HG03460 (cell line): ENCODE measurements around the gene RPRD1A.
"Not testable (repeated sequence)": the region's sequence is repeated elsewhere in the genome, so short reads cannot be mapped to it uniquely, and the experiment has no call there.

ENCODE experiments used
- ATAC-seq: cut with Tn5 transposase; IDR thresholded peaks from one replicate; pipeline ENCODE4 v1.9.1; 2021; ENCODE audit not compliant: unreplicated experiment

RPRD1A gene

DNA sequence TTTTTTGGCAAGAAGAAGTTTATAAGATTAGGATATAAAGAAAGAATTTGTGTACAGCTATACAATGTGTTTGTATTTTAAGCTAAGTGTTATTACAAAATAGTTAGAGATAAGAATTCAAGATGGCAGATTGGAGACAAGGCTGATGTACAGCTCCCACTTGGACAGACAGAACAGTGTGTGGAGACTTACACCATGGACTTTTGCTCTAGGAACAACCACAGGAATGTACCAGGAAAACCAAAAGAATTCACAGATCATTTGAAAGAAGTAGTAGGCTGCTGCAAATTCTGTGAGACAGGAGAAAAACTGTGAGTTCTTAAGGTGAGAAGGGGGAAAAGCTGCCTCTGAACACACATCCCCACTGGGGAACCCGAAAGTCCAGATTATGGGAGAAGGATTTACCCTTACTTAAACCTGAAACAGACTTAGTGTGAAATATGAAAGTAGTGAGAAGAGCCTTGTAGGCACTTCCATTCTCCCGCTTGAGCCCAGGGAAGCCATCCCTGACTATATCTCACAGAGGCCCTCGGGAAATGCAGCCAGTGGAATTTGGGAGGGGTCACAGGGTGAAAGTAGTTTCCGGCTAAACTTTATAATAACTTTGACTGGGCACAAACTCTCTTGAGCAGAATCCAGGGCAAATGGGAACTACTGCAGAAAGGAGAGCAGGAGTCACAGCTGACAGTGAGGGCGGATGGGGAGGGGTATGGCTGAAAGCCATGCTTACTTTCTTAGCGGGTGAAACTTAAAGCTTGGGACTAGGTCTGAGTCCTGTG, 11.6 kb upstream of the RPRD1A start:
- no peak for ATAC-seq

DNA sequence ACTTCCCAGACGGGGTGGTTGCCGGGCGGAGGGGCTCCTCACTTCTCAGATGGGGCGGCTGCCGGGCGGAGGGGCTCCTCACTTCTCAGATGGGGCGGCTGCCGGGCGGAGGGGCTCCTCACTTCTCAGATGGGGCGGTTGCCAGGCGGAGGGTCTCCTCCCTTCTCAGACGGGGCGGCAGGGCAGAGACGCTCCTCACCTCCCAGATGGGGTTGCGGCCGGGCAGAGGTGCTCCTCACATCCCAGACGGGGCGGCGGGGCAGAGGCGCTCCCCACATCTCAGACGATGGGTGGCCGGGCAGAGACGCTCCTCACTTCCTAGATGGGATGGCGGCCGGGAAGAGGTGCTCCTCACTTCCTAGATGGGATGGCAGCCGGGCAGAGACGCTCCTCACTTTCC, 10.4 kb upstream of the RPRD1A start:
- ATAC-seq = not testable (repeated sequence)

DNA sequence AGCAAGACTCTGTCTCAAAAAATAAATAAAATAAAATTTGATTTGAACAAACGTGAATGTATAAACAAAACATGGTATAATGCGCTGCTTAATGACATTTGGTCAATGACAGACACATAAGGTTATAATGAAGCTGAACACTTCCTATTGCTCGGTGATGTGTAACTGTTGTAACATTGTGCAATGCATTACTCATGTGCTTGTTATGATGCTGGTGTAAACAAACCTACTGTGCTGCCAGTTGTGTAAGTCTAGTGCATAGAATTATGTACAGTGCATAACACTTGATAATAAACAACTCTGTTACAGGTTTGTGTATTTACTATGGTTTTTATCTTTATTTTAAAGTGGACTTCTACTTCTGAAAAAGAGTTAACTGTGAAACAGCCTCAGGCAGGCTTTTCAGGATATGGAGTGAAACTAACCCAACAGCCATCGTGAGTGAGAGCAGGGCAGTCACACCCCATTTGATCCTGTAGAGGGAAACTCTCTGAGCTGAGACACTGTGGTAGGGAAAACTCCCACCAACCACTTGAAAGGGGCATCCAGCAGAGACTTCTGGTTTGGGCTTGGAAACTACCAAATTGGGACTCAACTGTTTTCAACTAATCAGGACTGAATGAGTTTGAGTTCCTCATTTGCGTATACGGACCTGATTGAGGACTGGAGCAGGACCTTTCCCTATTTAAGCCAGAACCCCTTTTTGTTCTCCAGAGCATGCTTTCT, 8.7 kb upstream of the RPRD1A start:
- no peak for ATAC-seq

DNA sequence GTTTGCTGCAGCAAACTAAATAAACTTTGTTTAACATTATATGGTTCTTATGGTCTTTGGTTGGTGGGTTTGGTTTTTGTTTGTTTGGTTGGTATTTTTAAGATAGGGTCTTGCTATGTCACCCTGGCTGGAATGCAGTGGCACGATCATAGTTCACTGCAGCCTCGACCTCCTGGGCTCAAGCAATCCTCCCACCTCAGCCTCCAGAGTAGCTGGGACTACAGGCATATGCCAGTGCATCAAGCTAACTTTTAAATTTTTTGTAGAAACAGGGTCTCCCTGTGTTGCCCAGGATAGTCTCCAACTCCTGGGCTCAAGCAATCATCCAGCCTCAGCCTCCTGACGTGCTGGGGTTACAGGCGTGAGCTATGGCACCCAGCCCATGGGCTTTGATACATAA, 7.1 kb upstream of the RPRD1A start:
- no peak for ATAC-seq

DNA sequence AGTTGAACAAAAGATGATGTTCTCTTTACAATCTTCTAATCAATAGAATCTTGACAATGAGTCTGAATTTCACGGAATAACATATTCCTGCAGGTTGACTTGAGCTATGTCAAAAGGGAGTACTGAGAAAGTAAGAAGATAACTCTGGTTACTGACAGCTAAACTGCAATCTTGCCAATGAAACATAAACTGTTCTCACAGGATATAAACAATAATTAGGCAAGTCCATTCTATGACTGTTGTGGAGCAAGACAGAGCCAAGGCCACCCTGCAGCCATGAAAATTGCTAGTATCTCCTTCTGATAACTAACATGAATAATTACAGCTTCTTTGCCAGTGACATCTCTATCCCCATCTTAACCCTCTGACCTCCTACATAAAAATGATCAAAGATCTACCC, 6.3 kb upstream of the RPRD1A start:
- ATAC-seq = no peak

DNA sequence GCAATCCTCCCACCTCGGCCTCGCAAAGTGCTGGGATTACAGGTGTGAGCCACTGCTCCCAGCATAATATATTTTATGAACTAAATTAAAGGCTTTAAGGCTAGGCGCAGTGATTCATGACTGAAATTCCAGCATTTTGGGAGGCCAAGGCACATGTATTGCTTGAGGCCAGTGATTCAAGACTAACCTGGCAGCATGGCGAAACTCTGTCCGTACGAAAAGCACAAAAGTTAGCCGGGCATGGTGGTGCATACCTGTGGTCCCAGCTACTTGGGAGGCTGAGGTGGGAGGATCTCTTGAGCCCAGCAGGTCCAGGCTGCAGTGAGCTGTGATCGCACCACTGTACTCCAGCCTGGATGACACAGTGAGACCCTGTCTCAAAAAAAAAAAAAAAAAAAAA, 5.0 kb upstream of the RPRD1A start:
- not testable (repeated sequence) for ATAC-seq

DNA sequence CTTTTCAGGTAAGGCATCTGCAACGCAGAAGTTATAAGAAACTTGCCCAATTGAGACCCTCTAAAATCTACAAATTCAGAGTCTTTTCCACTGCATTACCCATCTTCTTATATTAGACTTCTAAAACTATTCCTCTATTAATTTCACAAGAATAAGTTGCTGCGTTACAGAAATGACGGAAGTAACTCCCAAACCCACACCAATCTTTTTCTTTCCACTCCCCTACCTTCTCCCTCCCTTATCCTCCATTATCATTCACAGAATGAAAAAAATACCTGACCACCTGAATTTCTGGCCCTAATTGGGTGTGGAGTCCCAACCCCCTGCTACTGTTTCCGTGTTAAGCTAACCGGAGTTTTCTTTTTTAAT, 689 bp downstream of the RPRD1A start:
- peak; percentile 1 for ATAC-seq

DNA sequence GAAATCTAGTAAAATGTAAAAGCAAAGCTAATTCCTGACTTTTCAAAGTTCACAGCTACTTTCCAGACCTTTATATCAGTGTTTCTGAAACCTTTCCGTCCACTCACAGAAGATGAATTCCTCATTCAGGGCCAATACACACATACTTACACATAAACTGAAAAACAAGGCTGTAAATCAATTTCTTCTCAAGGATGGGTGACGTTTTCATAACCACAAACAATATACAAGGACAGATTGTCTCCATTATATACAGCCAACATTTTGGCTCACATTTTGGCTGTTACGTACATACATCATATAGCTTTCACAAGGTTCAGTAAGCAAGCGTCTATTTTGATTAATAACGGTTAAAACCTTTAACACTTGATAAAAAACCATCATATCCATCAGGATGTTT, 1.4 kb downstream of the RPRD1A start:
- no peak for ATAC-seq

DNA sequence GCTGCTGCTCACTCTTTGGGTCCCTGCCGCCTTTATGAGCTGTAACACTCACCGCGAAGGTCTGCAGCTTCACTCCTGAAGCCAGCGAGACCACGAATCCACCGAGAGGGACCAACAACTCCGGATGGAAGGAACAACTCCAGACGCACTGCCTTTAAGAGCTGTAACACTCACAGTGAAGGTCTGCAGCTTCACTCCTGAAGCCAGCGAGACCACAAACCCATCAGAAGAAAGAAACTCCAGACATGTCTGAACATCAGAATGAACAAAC, 2.6 kb downstream of the RPRD1A start:
- not testable (repeated sequence) for ATAC-seq

DNA sequence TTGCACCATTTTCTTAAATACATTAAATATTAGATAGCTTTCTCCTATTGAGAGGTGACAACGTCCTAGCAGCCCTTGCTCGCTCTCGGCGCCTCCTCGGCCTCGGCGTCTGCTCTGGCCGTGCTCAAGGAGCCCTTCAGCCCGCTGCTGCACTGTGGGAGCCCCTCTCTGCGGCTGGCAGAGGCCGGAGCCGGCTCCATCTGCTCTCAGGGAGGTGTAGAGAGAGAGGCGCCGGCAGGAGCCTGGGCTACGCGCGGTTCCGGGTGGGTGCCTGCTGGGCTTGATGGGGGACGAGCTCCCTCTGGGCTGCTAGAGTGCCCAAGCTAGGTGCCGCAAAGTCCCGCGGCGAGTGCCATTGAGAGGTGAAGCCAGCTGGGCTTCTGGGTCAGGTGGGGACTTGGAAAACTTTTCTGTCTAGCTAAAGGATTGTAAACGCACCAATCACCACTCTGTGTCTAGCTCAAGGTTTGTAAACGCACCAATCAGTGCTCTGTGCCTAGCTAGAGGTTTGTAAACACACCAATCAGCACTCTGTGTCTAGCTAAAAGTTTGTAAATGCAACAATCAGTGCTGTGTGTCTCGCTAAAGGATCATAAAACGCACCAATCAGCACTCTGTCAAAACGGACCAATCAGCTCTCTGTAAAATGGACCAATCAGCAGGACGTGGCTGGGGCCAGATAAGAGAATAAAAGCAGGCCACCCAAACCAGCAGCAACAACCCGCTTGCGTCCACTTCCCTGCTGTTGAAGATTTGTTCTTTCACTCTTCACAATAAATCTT, 3.1 kb downstream of the RPRD1A start:
- no peak for ATAC-seq

DNA sequence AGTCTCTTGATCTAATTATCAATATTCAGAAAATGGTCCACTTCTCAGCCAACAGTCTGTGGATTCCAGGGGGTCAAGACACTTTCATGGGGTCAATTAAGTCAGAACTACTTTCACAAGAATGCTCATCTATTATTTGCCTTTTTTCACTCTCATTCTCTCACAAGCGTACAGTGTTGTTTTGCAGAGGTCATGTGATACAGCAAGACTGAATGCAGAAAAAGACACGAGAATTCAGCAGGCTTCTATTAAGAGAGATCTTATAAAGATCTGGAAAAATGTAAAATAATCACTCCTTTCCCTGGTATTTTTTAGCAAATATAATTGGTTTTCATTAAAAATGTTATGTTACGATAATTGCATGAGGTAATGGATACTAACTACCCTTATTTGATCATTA, 8.7 kb downstream of the RPRD1A start:
- ATAC-seq = no peak

DNA sequence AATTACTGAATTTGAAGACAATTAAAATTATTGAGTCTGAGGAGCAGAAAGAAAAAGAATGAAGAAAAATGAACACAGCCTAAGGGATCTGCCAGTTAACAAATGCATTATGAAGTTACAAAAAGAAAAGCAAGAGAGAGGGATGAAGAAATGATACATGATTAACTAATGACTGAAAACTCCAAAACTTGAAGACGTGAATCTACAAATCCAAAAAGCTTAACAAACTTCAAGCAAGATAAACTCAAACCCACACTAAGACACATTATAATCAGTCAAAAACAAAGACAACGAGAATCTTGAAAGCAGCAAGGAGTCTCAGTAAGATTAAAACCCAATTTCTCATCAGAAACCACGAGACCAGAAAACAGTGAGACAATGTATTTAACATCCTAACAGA, 15.6 kb downstream of the RPRD1A start:
- ATAC-seq = no peak

DNA sequence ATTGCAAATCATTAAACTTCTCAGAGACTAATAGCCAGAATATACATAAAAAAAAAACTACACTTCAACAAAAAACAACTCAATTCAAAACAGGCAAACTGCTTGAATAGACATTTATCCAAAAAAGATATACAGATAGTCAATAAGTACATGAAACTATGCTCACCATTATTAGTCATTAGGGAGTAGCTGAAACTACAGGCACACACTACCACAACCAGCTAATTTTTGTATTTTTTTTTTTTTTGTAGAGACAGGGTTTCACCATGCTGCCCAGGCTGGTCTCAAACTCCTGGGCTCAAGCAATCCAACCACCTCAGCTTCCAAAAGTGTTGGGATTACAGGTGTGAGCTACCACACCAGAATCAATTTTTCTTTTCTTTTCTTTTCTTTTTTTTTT, 16.9 kb downstream of the RPRD1A start:
- no peak for ATAC-seq

DNA sequence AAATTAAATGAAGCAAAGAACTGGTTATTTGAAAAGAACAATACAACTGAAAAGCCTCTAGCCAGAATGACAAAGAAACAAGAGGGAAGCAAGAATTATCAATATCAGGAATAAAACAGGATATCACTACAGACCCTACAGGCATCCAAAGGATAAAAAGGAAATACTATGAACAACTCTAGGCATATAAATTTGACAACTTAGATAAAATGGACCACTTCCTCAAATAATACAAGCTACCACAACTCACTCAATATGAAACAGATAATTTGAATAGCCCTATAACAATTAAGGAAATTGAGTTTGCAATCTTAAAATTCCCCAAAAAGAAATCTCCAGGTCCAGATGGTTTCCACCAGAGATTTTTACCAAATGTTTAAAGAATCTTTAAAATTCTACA, 19.8 kb downstream of the RPRD1A start:
- ATAC-seq = no peak

DNA sequence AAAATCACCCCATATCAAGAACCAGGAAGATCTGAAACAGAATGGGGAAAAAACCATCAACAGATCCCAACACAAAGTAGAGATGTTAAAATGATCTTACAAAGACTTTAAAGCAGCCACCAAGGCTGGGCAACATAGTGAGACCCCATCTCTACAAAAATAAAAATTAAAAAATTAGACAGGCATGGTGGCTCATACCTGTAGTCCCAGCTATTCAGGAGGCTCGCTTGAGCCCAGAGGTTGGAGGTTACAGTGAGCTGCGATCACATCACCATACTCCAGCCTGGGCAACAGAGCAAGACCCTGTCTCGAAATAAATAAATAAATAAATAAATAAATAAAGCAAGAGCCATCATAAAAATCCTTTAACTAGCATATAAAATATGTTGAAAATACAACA, 20.5 kb downstream of the RPRD1A start:
- no peak for ATAC-seq

DNA sequence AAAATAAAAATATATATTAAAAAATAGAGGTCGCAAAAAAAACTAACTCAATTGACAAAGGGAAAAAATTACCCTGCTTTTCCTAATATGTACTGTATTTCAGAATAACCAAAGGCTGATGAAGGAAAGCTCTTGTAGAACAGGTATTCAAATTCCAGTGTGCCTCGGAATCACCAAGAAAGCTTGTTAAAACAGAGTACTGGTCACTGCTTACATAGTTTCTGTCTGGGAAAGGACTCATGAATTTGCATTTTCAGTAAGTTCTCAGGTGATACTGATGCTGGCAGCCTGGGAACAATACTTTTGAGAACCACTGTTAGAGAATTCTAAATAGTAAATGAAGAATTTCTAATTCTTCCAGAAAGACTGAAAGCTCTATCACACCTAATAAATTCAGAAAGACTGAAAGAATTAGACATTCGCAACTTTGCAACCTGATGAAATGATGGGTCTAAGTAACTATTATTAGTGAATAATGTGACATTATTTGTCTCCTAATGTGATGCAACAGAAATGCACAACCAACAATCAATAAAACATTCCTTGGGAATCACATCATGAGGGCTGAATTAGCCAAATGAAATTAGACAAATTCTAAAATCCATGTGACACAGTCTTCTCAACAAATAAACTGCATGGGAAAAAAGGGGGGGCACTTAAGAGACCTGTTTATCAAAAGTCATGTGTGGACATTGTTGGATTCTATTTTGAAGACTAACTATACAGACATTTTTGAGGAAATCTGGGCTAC, 21.9 kb downstream of the RPRD1A start:
- ATAC-seq = no peak

DNA sequence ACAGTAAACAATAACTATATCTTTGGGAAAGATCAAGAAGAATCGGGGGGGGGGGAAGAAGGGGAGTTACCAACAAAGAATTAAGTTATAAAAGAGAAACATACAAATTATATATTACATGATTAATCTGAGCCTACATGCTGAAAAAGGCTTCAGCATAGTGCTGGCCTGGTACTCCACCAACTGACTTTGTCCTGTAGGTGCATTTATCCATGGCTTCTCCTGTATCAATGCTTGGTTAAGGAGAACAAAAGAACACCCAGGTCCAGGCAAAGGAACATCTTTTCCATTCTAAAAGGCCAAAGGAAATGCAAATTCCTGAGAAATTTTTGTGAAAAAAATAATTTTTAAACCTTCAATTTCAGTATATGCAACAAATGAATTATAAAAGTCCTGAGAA, 24.2 kb downstream of the RPRD1A start:
- no peak for ATAC-seq

DNA sequence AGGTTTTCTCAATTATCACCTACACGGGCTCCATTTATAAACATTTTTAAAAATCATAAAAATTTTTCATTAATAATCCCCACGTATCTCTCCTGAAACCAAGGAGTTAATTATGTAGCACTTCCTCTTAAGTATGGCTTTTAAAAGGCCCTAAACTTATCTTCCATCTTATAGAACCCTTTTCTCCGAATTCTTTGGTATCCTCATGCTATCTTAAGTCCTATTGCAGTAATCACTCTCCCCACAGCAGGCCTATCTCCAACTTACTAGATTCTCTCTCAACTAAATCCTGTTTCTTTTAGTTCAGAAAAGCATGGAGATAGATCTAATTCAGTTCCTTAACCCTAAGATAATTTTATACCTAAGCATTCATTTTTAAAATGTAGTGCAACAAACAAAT, 26.2 kb downstream of the RPRD1A start:
- no peak for ATAC-seq

DNA sequence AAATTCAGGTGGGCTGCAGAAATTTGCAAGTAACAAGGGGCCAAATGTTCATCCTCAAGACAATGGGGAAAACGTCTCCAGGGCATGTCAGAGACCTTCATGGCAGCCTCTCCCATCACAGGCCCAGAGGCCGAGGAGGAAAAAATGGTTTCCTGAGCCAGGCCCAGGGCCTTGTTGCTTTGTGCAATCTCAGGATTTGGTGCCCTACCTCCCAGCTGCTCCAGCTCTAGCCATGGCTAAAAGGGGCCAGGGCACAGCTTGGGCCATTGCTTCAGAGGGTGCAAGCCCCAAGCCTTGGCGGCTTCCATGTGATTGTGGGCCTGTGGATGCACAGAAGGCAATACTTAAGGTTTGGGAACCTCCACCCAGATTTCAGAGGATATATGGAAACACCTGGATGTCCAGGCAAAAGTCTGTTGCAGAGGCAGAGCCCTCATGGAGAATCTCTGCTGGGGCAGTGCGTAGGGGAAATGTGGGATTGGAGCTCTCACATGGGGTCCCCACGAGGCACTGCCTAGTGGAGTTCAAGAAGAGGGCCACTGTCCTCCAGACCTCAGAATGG, 29.2 kb downstream of the RPRD1A start:
- no peak for ATAC-seq

DNA sequence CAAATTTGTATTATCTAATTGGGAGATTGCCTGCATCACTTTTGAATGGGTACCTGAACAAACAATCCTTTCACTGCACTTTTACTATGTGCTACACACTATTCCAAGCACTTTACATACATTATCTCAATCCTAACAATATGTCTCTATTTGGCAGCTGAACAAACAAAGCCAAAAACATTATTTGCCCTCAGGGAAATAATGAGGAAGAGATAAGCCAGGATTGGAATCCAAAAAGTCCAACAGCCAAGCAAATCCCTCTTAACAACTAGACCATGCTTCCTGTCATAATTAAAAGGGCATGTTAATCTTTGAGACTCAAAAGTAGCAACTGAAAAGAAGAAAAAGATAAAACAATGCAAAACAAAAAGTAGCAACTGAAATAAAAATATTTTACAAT, 32.1 kb downstream of the RPRD1A start:
- ATAC-seq = no peak

DNA sequence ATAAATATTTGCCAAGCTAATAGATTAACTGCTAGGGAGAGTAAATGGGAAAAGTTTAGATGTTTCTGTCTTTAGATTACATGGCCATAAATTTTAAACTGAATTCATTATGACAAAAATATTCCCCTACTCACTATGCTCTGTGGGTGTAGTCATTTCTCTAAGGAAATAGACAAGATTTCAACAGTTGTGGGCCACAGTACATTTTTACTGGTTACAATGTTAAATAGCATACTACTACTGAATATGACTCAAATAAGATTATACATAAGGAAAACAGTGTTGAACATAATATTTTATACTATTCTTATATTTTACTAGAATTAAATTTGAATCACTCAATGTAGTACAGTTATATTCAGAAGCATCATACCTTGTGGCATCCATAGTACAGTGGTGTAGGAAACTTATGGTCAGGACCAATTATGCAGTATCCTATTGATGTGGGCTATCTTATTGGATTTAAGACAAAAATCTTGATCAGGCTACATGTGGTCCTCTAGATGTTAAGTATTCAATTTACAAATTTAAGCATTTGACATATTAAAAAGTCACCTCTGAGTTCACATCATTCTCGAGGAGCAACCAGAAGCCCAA, 33.0 kb downstream of the RPRD1A start:
- ATAC-seq = no peak
